Esophagus muscularis mucosa (tissue), 4 donors: ENCODE data around the gene SPP1. TPM values are rescaled to one million over a fixed set of nuclear protein-coding genes. Genes with fewer than 3 reads are reported as not detected.

Source experiments
- DNase-seq: peaks from one replicate; pipeline ENCODE4 v3.0.0-alpha.2; 2017; ENCODE audit errors: extremely low spot score
- H3K27ac ChIP-seq, 4 donors: fragments of 200-600 bp; sonication (generic); replicated peaks in 1 of 4; 1 replicate in 3 of 4; 2 replicates in 1 of 4; pipeline ENCODE4 v1.5.1; 2016 to 2019; ENCODE audit warnings: mild to moderate bottlenecking in 1 of 4
- H3K27me3 ChIP-seq, 4 donors: fragments of 200-600 bp; sonication (generic); one replicate each; pipeline versions ENCODE4 v1.5.1 to v1.6.0; 2016 to 2019
- H3K36me3 ChIP-seq, 4 donors: fragments of 200-600 bp; sonication (generic); one replicate each; pipeline ENCODE4 v1.5.1; 2016 to 2019
- H3K4me1 ChIP-seq, 4 donors: fragments of 200-600 bp; sonication (generic); one replicate each; pipeline ENCODE4 v1.5.1; 2016 to 2019
- H3K4me3 ChIP-seq, 4 donors: fragments of 200-600 bp; sonication (generic); 1 replicate in 2 of 4; 2 replicates in 2 of 4; pipeline ENCODE4 v1.5.1; 2016 to 2019; ENCODE audit warnings: mild to moderate bottlenecking in 4 of 4, moderate library complexity in 1 of 4
- H3K9me3 ChIP-seq, 4 donors: fragments of 200-600 bp; sonication (generic); 1 replicate in 3 of 4; 2 replicates in 1 of 4; pipeline ENCODE4 v1.5.1; 2016 to 2019
- CTCF ChIP-seq, 3 experiments: fragments of 200-600 bp in 2 of 3; fragments of 450-650 bp in 1 of 3; sonication (generic) in 2 of 3; IDR thresholded peaks; one replicate each; pipeline ENCODE4 v1.5.1; 2017 to 2019; ENCODE audit warnings: antibody characterized with exemption in 3 of 3, mild to moderate bottlenecking in 2 of 3, moderate library complexity in 1 of 3
- EP300 ChIP-seq: sonication (generic); formaldehyde crosslinking; IDR thresholded peaks from one replicate; pipeline ENCODE4 v1.6.1; 2017; ENCODE audit warnings: antibody characterized with exemption
- POLR2A ChIP-seq: fragments of 450-650 bp; IDR thresholded peaks from one replicate; pipeline ENCODE4 v1.6.1; 2017; ENCODE audit warnings: antibody characterized with exemption, moderate library complexity, mild to moderate bottlenecking, low read depth
- POLR2AphosphoS5 ChIP-seq, 2 donors: sonication (generic); formaldehyde crosslinking; IDR thresholded peaks; one replicate each; pipeline ENCODE4 v1.6.1; 2017; ENCODE audit warnings: antibody characterized with exemption in 2 of 2
- WGBS: methylation state at CpG from one replicate; pipeline ENCODE4 v1.1.5; 2018; 5-methylcytosine and 5-hydroxymethylcytosine counted together
- intact Hi-C: fragments of 100-400 bp; cut with DNase I; formaldehyde crosslinking; loops from one replicate; pipeline ENCODE4 v1.15.1; 2023
- total RNA-seq, 4 donors: library from RNA; depleted of rRNA; stranded (reverse); fragments of >200 nt; gene quantifications; one replicate each; pipeline versions ENCODE4 v1.1.0 to v1.2.1, GENCODE V29; 2016

SPP1 gene
- total RNA-seq, 4 donors from 2014 or later = 2.5 to 45.4 (median 15.0) TPM

- no peaks in the 10 kb centered on the region for H3K36me3 ChIP-seq
- no peaks in the 10 kb centered on the region for H3K27me3 ChIP-seq
- H3K9me3 ChIP-seq = no peaks in the 10 kb centered on the region
- no peak overlapping the region for H3K27ac ChIP-seq
- no peaks in the 10 kb centered on the region for H3K4me1 ChIP-seq
- 92% methylated on average over 12 of the region's 21 CpGs for WGBS
- intact Hi-C loops = no loop called here
- DNase-seq = no peak
- TF ChIP-seq CTCF (IDR thresholded peaks at IDR 0.05) (no peak), POLR2A (no peak)
- H3K4me3 ChIP-seq = no peak overlapping the region
Measured at GRCh38 chr4:87965501-87965975, 10.0 kb upstream of the SPP1 start.

- Histone ChIP-seq H3K4me3 (no peak overlapping the region), H3K36me3 (no peaks in the 10 kb centered on the region), H3K9me3 (no peaks in the 10 kb centered on the region), H3K27ac (no peak overlapping the region), H3K27me3 (no peaks in the 10 kb centered on the region), H3K4me1 (no peaks in the 10 kb centered on the region)
- no peak for DNase-seq
- WGBS = 93% methylated on average over 3 of the region's 9 CpGs
- TF ChIP-seq POLR2A = no peak
- TF ChIP-seq CTCF (IDR thresholded peaks at IDR 0.05) = no peak
- intact Hi-C loops = no loop called here
Measured at GRCh38 chr4:87966095-87966496, 9.4 kb upstream of the SPP1 start.

DNA sequence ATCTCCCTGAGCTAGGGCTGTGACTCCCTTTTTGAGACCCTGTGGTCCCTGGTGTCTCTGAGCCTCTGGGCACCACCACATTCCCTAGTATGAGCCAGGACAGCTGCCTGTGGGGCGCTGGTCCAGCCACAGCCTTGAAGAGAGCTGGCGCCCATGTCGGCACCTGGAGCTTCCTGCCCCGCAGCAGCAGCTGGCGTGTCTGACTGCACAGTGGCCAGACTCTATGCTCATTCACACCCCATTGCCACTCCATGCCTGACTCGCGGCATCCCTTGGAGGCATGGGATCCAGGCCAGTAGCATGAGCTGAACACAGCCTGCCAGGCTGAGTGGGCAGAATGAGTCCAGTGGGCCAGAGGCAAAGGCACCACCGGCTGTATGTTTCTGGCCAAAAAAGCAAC is 8.3 kb upstream of the SPP1 start:
- 71% methylated on average over 1 of the region's 8 CpGs for WGBS

GRCh38 chr4:87970121-87970520 is 5.4 kb upstream of the SPP1 start:
- no peak for DNase-seq
- Histone ChIP-seq H3K27me3 (no peaks in the 10 kb centered on the region), H3K27ac (no peak overlapping the region), H3K4me3 (no peak overlapping the region), H3K4me1 (peaks cover 0 to 7% (median 3%) of the 10 kb centered on the region in 4 donors), H3K9me3 (no peaks in the 10 kb centered on the region), H3K36me3 (no peaks in the 10 kb centered on the region)
- TF ChIP-seq POLR2AphosphoS5 (IDR thresholded peaks at IDR 0.05) (no peak), EP300 (no peak), POLR2A (no peak), CTCF (IDR thresholded peaks at IDR 0.05) (no peak)
- whole genome bisulfite sequencing = 82% methylated on average over 2 of the region's 2 CpGs
- intact Hi-C loops = loop anchor here (5.0 to 10.0 kb wide), 2 partner anchors 242 to 285 kb away; no protein-coding TSS in a partner anchor

More for the DNA sequence above, 8.3 kb upstream of the SPP1 start:
- Histone ChIP-seq H3K36me3 (no peaks in the 10 kb centered on the region), H3K4me3 (no peak overlapping the region), H3K4me1 (no peaks in the 10 kb centered on the region), H3K9me3 (no peaks in the 10 kb centered on the region), H3K27me3 (no peaks in the 10 kb centered on the region), H3K27ac (no peak overlapping the region)
- TF ChIP-seq POLR2AphosphoS5 (IDR thresholded peaks at IDR 0.05) (no peak), EP300 (no peak), CTCF (IDR thresholded peaks at IDR 0.05) (no peak)
- intact Hi-C loops = no loop called here
- no peak for DNase-seq

- no peaks in the 10 kb centered on the region for H3K27me3 ChIP-seq
- no peaks in the 10 kb centered on the region for H3K9me3 ChIP-seq
- H3K27ac ChIP-seq = no peak overlapping the region
- no peak for DNase-seq
- H3K4me3 ChIP-seq = no peak overlapping the region
- no peaks in the 10 kb centered on the region for H3K36me3 ChIP-seq
- intact Hi-C loops = loop anchor here (5.0 to 10.0 kb wide), 2 partner anchors 240 to 287 kb away; no protein-coding TSS in a partner anchor
- peaks cover 0 to 7% (median 3%) of the 10 kb centered on the region in 4 donors for H3K4me1 ChIP-seq
- 100% methylated on average over 1 of the region's 1 CpG for WGBS
- TF ChIP-seq POLR2A (no peak), CTCF (IDR thresholded peaks at IDR 0.05) (no peak)
Measured at GRCh38 chr4:87971866-87972265, 3.6 kb upstream of the SPP1 start.
